GM12891 (cell line): ENCODE results near the gene ANKRD13B.

Source experiments
- PAX5 ChIP-seq: IDR thresholded peaks from 2 replicates; pipeline ENCODE4 v1.6.1; 2011; ENCODE audit warnings: low read length, moderate library complexity, mild to moderate bottlenecking; ENCODE audit not compliant: insufficient read depth, severe bottlenecking
- POLR2A ChIP-seq: IDR thresholded peaks from 2 replicates; pipeline ENCODE4 v1.6.1; 2011; ENCODE audit warnings: low read depth, low read length, control low read depth
- POLR2AphosphoS5 ChIP-seq: IDR thresholded peaks from 2 replicates; pipeline ENCODE4 v1.6.1; 2011; ENCODE audit warnings: low read depth, low read length, control low read depth
- POU2F2 ChIP-seq: IDR thresholded peaks from 2 replicates; pipeline ENCODE4 v1.6.1; 2011; ENCODE audit warnings: low read depth, mild to moderate bottlenecking, control low read depth, low read length, moderate library complexity
- TAF1 ChIP-seq: IDR thresholded peaks from 2 replicates; pipeline ENCODE4 v1.6.1; 2011; ENCODE audit warnings: low read depth, low read length, control low read depth

DNA sequence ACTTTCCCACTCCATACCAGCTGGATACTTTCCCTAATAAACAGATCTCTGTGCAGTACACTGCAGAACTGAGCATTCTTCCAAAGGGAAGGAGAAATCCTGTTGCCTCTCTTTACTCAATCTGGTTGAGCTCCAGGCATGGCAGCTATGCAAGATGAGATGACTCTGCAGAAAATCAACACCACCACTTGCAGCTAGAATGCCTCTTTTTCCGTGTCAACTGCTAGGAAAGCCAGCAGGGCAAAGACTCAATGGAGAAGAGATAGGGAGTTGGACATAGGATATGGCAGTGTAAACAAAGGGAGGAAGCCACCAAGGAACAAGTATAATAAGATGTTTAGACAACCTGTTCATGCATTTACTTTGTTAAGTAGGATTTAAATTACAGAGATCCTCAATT, 70.2 kb downstream of the ANKRD13B start:
- TF ChIP-seq POLR2A, result no peak
- no peak for TF ChIP-seq POU2F2
- no peak for TF ChIP-seq POLR2AphosphoS5
- no peak for TF ChIP-seq PAX5
- TF ChIP-seq TAF1, result no peak
